ENCODE measurements around the gene GPR37.

GPR37 gene

GRCh38 chr7:124737760-124738300 is 27.8 kb downstream of the GPR37 start:
- intact Hi-C loops (cut with DNase I), result no loop called here

DNA sequence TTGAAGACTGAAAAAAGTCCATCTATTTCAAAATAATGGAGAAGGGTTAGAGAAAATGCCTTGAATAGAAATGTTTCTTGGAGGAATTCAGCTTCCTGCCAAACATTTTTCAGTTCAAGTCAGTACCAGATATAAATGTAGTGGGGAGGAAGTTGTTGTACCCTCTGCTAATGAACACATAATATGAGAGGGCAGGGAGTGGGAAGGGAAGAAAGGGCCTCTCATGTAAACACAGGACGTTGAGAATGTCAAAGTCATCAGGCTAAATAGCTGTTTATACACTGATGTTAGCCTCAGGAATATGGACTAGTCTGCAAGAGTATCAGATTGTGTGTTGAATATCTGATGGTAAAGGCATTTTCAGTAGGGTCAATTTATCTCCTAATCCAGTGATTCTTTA is 37.0 kb downstream of the GPR37 start:
- intact Hi-C loops (cut with DNase I), result no loop called here
- DNase-seq, result no peak

More at GRCh38 chr7:124737760-124738300, 27.8 kb downstream of the GPR37 start:
- DNase-seq, result no peak

DNA sequence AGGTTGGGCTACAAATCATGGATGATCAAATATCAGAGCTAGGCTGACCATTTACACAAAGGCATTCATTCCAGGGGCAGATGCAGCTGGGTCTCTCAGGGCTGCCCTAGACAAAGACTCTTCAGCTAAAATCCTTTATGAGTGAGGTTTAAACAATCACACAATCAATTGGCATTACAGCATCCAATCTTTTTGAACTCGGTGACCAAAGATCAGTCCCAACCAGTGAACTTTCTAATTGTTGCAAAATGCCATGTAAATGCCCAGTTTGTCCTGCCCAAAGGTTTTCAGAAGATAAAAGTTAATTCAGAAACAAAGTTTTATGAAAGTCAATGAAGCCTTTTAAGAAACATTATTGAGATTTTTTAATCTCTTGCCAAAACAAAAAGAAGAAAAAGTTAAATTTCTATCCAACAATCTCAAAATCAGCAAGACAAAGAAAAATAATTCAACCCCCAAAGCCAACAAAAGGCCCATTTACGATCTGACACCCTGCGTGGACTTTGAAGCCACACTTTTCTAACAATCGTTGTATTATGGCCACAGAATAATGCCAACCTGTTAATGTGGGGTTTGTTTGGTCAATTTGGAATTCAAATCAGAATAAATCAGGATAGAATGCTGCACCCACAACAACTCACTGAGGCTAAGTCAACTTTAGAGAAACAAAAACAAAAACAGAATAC is 40.9 kb downstream of the GPR37 start:
- peak in 4 of 10 donors; percentile 38 to 90 (median 47) for DNase-seq
- intact Hi-C loops (cut with DNase I), result loop anchor here (1.0 kb wide), 1 partner anchor 41 kb away; the partner anchor contains the start of gene GPR37

GRCh38 chr7:124724079-124724478 is 41.5 kb downstream of the GPR37 start:
- intact Hi-C loops (cut with DNase I), result no loop called here

DNA sequence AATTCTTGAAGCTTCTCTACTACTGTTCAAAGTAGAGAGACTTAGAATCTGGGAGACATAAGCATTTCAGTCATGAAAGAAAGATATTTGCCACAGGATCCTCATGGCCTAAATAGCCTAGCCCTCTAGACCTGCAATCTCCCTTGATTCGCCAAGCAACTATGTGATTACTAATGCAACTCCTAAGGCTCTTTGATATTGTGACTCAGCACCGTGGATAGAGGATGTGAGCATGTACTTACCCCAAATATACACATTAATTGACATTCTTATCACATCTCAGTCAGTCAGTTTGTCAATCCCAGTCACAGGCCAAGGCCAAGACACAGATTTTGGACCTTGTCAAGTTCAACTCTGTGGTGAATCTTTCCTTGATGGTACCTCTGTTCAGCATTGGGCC is 42.6 kb downstream of the GPR37 start:
- no peak for DNase-seq
- intact Hi-C loops (cut with DNase I), result no loop called here

More at GRCh38 chr7:124724079-124724478, 41.5 kb downstream of the GPR37 start:
- no peak for DNase-seq

DNA sequence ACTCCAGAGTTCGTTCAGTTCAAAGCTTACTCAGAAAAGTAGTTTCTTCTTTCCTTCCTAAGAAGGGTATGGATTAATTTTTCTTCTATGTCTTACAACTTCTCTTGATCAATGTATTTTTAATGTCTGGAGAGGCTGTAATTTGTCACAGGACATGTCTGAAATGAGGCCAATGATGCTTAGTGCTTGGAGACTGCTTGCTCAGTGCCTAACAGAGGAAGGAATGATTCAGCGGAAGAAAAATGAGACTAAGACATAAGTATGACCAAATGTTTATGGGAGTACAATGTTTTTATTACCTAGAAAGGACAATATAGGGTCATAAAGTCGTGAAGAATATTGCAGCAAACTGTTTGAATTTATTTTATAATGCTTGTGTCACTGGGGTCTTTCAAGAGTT is 43.3 kb downstream of the GPR37 start:
- intact Hi-C loops (cut with DNase I), result no loop called here
- DNase-seq, result no peak

GRCh38 chr7:124720195-124720594 is 45.4 kb downstream of the GPR37 start:
- intact Hi-C loops (cut with DNase I), result no loop called here

GRCh38 chr7:124718032-124718766 is 47.4 kb downstream of the GPR37 start:
- DNase-seq, result no peak
- intact Hi-C loops (cut with DNase I), result no loop called here

More at GRCh38 chr7:124720195-124720594, 45.4 kb downstream of the GPR37 start:
- DNase-seq, result no peak

DNA sequence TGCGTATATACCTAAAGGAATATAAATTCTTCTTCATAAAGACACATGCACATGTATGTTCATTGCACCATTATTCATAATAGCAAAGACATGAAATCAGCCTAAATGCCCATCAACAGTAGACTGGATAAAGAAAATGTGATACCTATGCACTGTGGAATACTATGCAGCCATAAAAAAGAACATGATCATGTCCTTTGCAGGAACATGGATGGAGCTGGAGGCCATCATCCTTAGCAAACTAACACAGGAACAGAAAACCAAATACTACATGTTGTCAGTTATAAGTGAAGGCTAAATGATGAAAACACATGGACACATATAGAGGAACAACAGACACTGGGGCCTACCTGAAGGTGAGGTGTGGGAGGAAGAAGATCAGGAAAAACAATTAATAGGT is 48.7 kb downstream of the GPR37 start:
- no peak for DNase-seq
- intact Hi-C loops (cut with DNase I), result no loop called here

- intact Hi-C loops (cut with DNase I), result no loop called here
- DNase-seq, result no peak
Observed at GRCh38 chr7:124713086-124713485, 52.5 kb downstream of the GPR37 start.

DNA sequence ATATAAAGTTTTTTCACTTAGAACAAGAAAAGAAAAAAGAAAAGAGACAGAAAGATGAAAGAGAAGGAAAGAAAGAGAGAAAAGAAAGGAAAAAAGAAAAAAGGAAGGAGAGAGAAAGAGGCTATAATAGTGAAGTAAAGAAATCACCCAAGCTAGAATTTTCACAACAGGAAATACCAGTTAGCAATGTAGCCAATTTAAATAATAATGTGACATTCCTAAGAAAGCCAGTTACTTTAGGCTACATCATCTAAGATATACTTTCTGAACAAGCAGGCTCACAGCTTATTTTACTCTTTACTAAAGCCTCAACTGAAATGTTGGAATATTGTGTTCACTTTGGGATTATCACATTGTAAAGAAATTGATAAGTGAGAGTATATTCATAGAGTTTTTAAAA is 53.6 kb downstream of the GPR37 start:
- no peak for DNase-seq
- intact Hi-C loops (cut with DNase I), result no loop called here

DNA sequence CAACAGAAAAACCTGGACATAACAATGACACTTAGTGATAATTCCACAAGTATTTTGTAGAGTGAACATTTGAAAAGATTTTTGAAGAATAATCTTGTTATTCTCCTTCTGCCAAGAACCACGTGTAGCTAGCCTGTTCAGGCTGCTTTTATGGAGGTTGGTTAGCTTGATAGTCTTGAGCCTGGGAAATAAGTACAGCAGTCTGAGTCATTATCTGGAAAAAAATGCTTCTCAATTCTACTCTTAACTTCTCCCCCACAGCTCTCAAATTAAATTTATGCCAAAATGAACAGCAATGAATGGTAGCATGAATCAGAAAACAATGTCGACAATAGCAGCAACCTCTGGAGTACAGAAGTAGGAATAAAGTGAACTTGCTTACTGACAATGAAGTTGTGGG is 63.2 kb downstream of the GPR37 start:
- intact Hi-C loops (cut with DNase I), result loop anchor here (10.0 kb wide), 1 partner anchor 62 kb away; the partner anchor contains the start of gene GPR37
- no peak for DNase-seq

GRCh38 chr7:124701955-124702354 is 63.6 kb downstream of the GPR37 start:
- intact Hi-C loops (cut with DNase I), result loop anchor here (10.0 kb wide), 1 partner anchor 63 kb away; the partner anchor contains the start of gene GPR37
- peak in 1 of 10 donors; percentile 27 for DNase-seq

DNA sequence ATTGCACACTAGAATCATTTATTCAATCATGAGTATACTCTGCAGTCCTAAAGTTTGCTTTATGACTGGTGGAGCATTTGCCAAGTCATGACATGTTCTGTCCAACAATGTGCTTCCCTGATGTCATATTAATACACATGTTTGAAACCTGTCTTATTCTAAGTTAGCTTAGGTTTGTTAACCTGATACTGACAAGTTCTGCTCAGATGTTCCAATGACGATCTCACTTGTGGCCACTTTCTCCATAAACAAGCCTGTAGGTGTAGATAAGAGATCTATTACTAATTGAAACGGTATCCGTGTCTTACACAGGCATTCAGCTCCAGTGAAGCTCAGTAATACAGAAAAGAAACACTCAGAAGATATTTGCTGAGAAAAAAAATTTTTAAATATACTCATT is 64.9 kb downstream of the GPR37 start:
- no peak for DNase-seq
- intact Hi-C loops (cut with DNase I), result loop anchor here (10.0 kb wide), 1 partner anchor 64 kb away; the partner anchor contains the start of gene GPR37

- intact Hi-C loops (cut with DNase I), result no loop called here
- DNase-seq, result no peak
Observed at GRCh38 chr7:124698964-124699363, 66.6 kb downstream of the GPR37 start.

DNA sequence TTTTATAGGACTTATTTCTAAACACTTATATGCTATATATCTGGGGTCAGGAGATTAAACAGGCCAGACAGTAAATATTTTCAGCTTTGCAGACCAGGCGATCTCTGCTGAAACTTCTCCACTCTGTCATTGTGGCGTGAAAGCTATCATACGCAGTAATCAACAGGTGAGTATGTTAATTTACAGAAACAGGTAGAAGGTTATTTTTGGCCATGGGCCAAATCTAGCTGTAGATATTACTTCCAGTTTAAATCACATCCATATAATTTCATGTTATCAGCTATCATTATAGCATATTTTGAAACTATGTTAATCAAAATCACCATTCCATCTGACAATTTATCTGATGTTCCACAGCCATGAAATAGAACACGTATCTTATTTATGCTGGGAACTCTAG is 67.8 kb downstream of the GPR37 start:
- intact Hi-C loops (cut with DNase I), result no loop called here
- DNase-seq, result no peak

Measured in posterior cingulate gyrus (tissue), 11 donors.